HG03457 (cell line): ENCODE measurements around the gene TPSAB1.

Experiments
- ATAC-seq: cut with Tn5 transposase; IDR thresholded peaks from one replicate; pipeline ENCODE4 v1.9.1; 2021; ENCODE audit warnings: moderate number of reproducible peaks; ENCODE audit not compliant: unreplicated experiment

The TPSAB1 gene

GRCh38 chr16:1209081-1209480 is 31.4 kb upstream of the TPSAB1 start:
- no peak for ATAC-seq

GRCh38 chr16:1210461-1210860 is 30.0 kb upstream of the TPSAB1 start:
- ATAC-seq = no peak

GRCh38 chr16:1211451-1212268 is 28.8 kb upstream of the TPSAB1 start:
- no peak for ATAC-seq

GRCh38 chr16:1212616-1213194 is 27.8 kb upstream of the TPSAB1 start:
- no peak for ATAC-seq

- ATAC-seq = no peak
These were observed 27.3 kb upstream of the TPSAB1 start for GRCh38 chr16:1213231-1213630.

- no peak for ATAC-seq
These were observed 26.6 kb upstream of the TPSAB1 start for GRCh38 chr16:1213796-1214372.

- ATAC-seq = no peak
These were observed 25.8 kb upstream of the TPSAB1 start for GRCh38 chr16:1214719-1215118.

GRCh38 chr16:1215574-1216295 is 24.8 kb upstream of the TPSAB1 start:
- ATAC-seq = no peak

GRCh38 chr16:1216296-1216619 is 24.2 kb upstream of the TPSAB1 start:
- ATAC-seq = no peak

GRCh38 chr16:1216681-1217400 is 23.7 kb upstream of the TPSAB1 start:
- no peak for ATAC-seq

- ATAC-seq = no peak
These were observed 23.0 kb upstream of the TPSAB1 start for GRCh38 chr16:1217526-1217925.

GRCh38 chr16:1218061-1218929 is 22.2 kb upstream of the TPSAB1 start:
- ATAC-seq = no peak

- no peak for ATAC-seq
These were observed 21.4 kb upstream of the TPSAB1 start for GRCh38 chr16:1218930-1219611.

GRCh38 chr16:1220098-1220728 is 20.3 kb upstream of the TPSAB1 start:
- ATAC-seq = no peak

GRCh38 chr16:1220841-1221627 is 19.5 kb upstream of the TPSAB1 start:
- ATAC-seq = no peak

GRCh38 chr16:1221628-1222552 is 18.6 kb upstream of the TPSAB1 start:
- ATAC-seq = no peak
